ENCODE measurements around the gene THAP2.
"Not testable (repeated sequence)": the region's sequence is repeated elsewhere in the genome, so short reads cannot be mapped to it uniquely, and the experiment has no call there.

THAP2 gene

GRCh38 chr12:71662849-71663560, 1.1 kb upstream of the THAP2 start:
- peak; percentile 77 for DNase-seq

- DNase-seq: no peak
Observed at GRCh38 chr12:71664411-71665089, 449 bp downstream of the THAP2 start.

- DNase-seq: no peak
Observed at GRCh38 chr12:71665090-71665463, 976 bp downstream of the THAP2 start.

GRCh38 chr12:71666259-71666658, 2.2 kb downstream of the THAP2 start:
- DNase-seq: no peak

- DNase-seq: no peak
Observed at GRCh38 chr12:71671311-71671710, 7.2 kb downstream of the THAP2 start.

- no peak for DNase-seq
Observed at GRCh38 chr12:71671816-71672215, 7.7 kb downstream of the THAP2 start.

GRCh38 chr12:71682466-71682865, 18.4 kb downstream of the THAP2 start:
- DNase-seq: no peak

GRCh38 chr12:71683633-71684032, 19.5 kb downstream of the THAP2 start:
- DNase-seq: no peak

GRCh38 chr12:71684081-71684480, 20.0 kb downstream of the THAP2 start:
- DNase-seq: no peak

GRCh38 chr12:71685312-71685906, 21.3 kb downstream of the THAP2 start:
- DNase-seq: no peak

- peak; percentile 93 for DNase-seq
Observed at GRCh38 chr12:71685914-71686657, 22.0 kb downstream of the THAP2 start, which contains the start of gene TMEM19. TMEM19 (plus strand) TSS chr12:71686082; CDS start chr12:71686681, 599 bp downstream.

- no peak for DNase-seq
Observed at GRCh38 chr12:71686658-71687025, 22.5 kb downstream of the THAP2 start.

- not testable (repeated sequence) for DNase-seq
Observed at GRCh38 chr12:71687172-71687571, 23.1 kb downstream of the THAP2 start.

- no peak for DNase-seq
Observed at GRCh38 chr12:71688961-71689570, 25.0 kb downstream of the THAP2 start.

- no peak for DNase-seq
Observed at GRCh38 chr12:71691504-71692129, 27.5 kb downstream of the THAP2 start.

GRCh38 chr12:71693126-71693525, 29.0 kb downstream of the THAP2 start:
- DNase-seq: no peak

GRCh38 chr12:71693651-71694050, 29.6 kb downstream of the THAP2 start:
- DNase-seq: not testable (repeated sequence)

GRCh38 chr12:71694099-71694820, 30.2 kb downstream of the THAP2 start:
- DNase-seq: no peak

- no peak for DNase-seq
Observed at GRCh38 chr12:71695782-71696181, 31.7 kb downstream of the THAP2 start.

GRCh38 chr12:71702181-71702580, 38.1 kb downstream of the THAP2 start:
- not testable (repeated sequence) for DNase-seq

GRCh38 chr12:71702590-71702989, 38.5 kb downstream of the THAP2 start:
- DNase-seq: no peak

GRCh38 chr12:71703206-71703605, 39.1 kb downstream of the THAP2 start:
- no peak for DNase-seq

Data from right hindlimb (tissue), 1 donor.